SJSA1 (cell line): ENCODE data around the gene ADCK2. TPM values are rescaled to one million over a fixed set of nuclear protein-coding genes. Genes with fewer than 3 reads are reported as not detected.
"Not testable (repeated sequence)": the region's sequence is repeated elsewhere in the genome, so short reads cannot be mapped to it uniquely, and the experiment has no call there.

Source experiments
- DNase-seq, 2 experiments: peaks; one replicate each; pipeline ENCODE4 v3.0.0-alpha.2; 2015 to 2020; ENCODE audit warnings: low spot score in 2 of 2, low read depth in 1 of 2
- H3K27ac ChIP-seq: fragments of 250-450 bp; sonication (Bioruptor Pico); 2 replicates; pipeline ENCODE4 v1.5.1; 2020; ENCODE audit warnings: mild to moderate bottlenecking, moderate library complexity
- H3K27me3 ChIP-seq: fragments of 250-450 bp; sonication (Bioruptor Pico); replicated peaks from 2 replicates; pipeline ENCODE4 v1.5.1; 2020; ENCODE audit warnings: mild to moderate bottlenecking, moderate library complexity
- H3K36me3 ChIP-seq: fragments of 250-450 bp; sonication (Bioruptor Pico); 2 replicates; pipeline ENCODE4 v1.5.1; 2020; ENCODE audit warnings: mild to moderate bottlenecking
- H3K4me1 ChIP-seq: fragments of 250-450 bp; sonication (Bioruptor Pico); replicated peaks from 2 replicates; pipeline ENCODE4 v1.6.1; 2021; ENCODE audit warnings: mild to moderate bottlenecking
- H3K4me3 ChIP-seq: fragments of 250-450 bp; sonication (Bioruptor Pico); 2 replicates; pipeline ENCODE4 v1.5.1; 2020; ENCODE audit warnings: mild to moderate bottlenecking
- H3K9me3 ChIP-seq: fragments of 250-450 bp; sonication (Bioruptor Pico); replicated peaks from 2 replicates; pipeline ENCODE4 v1.5.1; 2020; ENCODE audit warnings: mild to moderate bottlenecking
- total RNA-seq: library from RNA; depleted of rRNA; stranded (reverse); fragments of >200 nt; shearing (Covaris generic); gene quantifications from 2 replicates; pipeline ENCODE4 v1.2.3, GENCODE V29; 2014

Gene ADCK2
- total RNA-seq, 1 experiment from 2014 or later, result 9.6 TPM

- peaks cover 40% of the 10 kb centered on the region for H3K4me1 ChIP-seq
- H3K27ac ChIP-seq, result peak overlapping the region; percentile 86
- no peaks in the 10 kb centered on the region for H3K9me3 ChIP-seq
- peaks cover 4% of the 10 kb centered on the region; the same call in 1 of the 2 replicates for H3K36me3 ChIP-seq
- no peaks in the 10 kb centered on the region for H3K27me3 ChIP-seq
- H3K4me3 ChIP-seq, result peak overlapping the region; percentile 73
- DNase-seq, result peak in 1 of 2 experiments; percentile 62
Measured at GRCh38 chr7:140640060-140640637, 32.6 kb upstream of the ADCK2 start.

- Histone ChIP-seq H3K4me1 (peaks cover 40% of the 10 kb centered on the region), H3K27ac (peak within 1 kb of the TSS; percentile 86), H3K36me3 (peaks cover 4% of the 10 kb centered on the region; the same call in 1 of the 2 replicates), H3K9me3 (no peaks in the 10 kb centered on the region), H3K27me3 (no peaks in the 10 kb centered on the region), H3K4me3 (peak within 1 kb of the TSS; percentile 73)
- peak; percentile 60 to 66 for DNase-seq
Measured at GRCh38 chr7:140640727-140641523, 31.8 kb upstream of the ADCK2 start, which contains the start of gene DENND2A. Gene DENND2A (minus strand): TSS chr7:140640813. CDS start chr7:140602397, 38,416 bp downstream.

DNA sequence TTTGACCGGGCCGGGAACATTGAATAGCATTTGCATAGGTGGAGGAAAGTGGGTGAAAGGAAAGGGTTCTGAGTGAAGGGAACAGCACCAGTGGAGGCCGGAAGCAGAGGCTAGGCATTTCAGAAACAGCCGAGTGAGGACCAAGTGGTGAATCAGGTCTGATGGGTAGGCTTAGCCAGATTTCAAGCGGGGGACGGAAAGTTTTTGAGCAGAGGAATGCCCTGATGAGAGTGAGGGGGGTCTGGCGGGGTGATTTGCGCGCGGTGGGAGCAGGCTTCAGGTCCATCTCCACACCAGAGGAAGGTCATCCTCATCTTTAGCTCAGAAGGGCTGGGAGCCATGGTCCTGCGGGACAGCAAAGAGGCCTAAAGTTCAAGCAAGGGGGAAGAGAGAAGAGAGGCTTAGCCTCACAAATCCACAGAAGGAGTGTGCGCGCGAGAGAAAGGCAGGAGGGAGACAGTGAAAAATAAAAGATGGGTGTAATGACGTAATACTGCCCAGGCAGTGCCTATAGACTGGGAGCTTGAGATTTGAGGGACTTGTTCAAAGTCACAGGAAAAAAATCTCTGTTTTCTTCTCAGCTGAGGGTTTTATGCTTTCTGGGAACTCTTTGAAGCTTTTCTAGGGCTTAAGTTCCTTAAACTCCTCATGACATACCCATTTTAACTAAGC, 31.1 kb upstream of the ADCK2 start:
- H3K4me3 ChIP-seq, result peak overlapping the region; percentile 73; the same call in 1 of the 2 replicates
- H3K27me3 ChIP-seq, result no peaks in the 10 kb centered on the region
- no peaks in the 10 kb centered on the region for H3K9me3 ChIP-seq
- H3K36me3 ChIP-seq, result peaks cover 4% of the 10 kb centered on the region; the same call in 1 of the 2 replicates
- no peak overlapping the region for H3K27ac ChIP-seq
- DNase-seq, result no peak
- H3K4me1 ChIP-seq, result peaks cover 42% of the 10 kb centered on the region

GRCh38 chr7:140643416-140643815, 29.3 kb upstream of the ADCK2 start:
- DNase-seq, result no peak
- Histone ChIP-seq H3K9me3 (no peaks in the 10 kb centered on the region), H3K4me1 (peaks cover 35% of the 10 kb centered on the region), H3K27ac (no peak overlapping the region), H3K36me3 (peaks cover 4% of the 10 kb centered on the region; the same call in 1 of the 2 replicates), H3K4me3 (no peak overlapping the region), H3K27me3 (no peaks in the 10 kb centered on the region)

DNA sequence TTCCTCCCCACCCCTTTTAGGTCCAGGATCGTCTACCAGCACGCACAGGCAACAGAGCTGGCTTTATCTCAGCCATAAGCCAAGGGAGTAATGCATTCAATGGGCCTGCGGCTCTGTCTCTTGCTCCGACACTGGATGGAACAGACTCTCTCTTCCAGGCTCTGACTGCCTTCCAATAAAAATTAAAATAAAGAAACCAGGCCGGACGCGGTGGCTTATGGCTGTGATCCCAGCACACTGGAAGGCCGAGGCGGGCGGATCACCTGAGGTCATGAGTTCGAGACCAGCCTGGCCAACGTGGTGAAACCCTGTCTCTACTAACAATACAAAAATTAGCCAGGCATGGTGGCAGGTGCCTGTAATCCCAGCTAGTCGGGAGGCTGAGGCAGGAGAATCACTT, 28.0 kb upstream of the ADCK2 start:
- H3K9me3 ChIP-seq, H3K36me3 ChIP-seq, DNase-seq, H3K27me3 ChIP-seq, H3K4me3 ChIP-seq, H3K27ac ChIP-seq: not testable (repeated sequence)
- peaks cover 31% of the 10 kb centered on the region for H3K4me1 ChIP-seq

DNA sequence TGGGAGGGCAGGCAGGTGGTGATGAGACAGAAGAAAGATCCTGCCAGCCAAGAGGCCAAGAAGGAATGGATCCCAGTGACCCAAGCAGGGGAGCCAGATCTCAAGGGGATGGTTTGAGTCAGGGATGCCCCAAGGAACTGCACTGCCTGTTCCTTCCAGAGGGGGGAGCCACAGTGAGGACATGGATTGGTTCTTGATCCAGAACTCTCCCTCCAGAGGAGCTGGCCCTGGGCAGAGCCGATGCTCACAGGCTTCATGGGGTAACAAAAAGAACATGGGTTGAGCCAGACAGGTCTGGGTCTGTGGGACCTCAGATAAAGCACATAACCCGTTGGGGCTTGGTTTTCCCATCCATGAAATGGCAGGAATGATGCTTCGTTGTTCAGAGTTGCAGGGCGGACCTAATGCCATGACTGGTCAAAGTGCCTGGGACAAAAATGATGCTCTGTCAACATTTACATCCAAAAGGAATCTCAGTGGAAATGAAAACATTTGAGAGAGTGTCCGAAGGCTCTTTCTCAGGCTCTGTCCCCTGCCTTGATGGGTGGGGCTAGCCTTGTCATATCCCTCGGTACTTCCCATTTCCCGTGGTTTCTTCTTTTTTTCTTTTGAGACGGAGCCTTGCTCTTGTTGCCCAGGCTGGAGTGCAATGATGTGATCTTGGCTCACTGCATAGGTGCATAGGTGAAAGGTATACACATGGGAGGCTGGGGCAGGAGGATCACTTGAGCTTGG, 27.4 kb upstream of the ADCK2 start:
- no peak for DNase-seq
- H3K27ac ChIP-seq, result no peak overlapping the region
- no peaks in the 10 kb centered on the region for H3K9me3 ChIP-seq
- no peaks in the 10 kb centered on the region for H3K36me3 ChIP-seq
- H3K4me1 ChIP-seq, result peaks cover 33% of the 10 kb centered on the region
- H3K4me3 ChIP-seq, result no peak overlapping the region
- H3K27me3 ChIP-seq, result no peaks in the 10 kb centered on the region

- Histone ChIP-seq H3K4me3 (no peak overlapping the region), H3K27ac (no peak overlapping the region), H3K27me3 (no peaks in the 10 kb centered on the region), H3K4me1 (peaks cover 25% of the 10 kb centered on the region), H3K36me3 (no peaks in the 10 kb centered on the region), H3K9me3 (no peaks in the 10 kb centered on the region)
- peak; percentile 75 to 84 for DNase-seq
Measured at GRCh38 chr7:140646931-140647647, 25.7 kb upstream of the ADCK2 start.

GRCh38 chr7:140649556-140650205, 23.1 kb upstream of the ADCK2 start:
- Histone ChIP-seq H3K27ac (no peak overlapping the region), H3K4me3 (no peak overlapping the region), H3K36me3 (no peaks in the 10 kb centered on the region), H3K9me3 (no peaks in the 10 kb centered on the region), H3K27me3 (no peaks in the 10 kb centered on the region), H3K4me1 (peaks cover 28% of the 10 kb centered on the region)
- no peak for DNase-seq

DNA sequence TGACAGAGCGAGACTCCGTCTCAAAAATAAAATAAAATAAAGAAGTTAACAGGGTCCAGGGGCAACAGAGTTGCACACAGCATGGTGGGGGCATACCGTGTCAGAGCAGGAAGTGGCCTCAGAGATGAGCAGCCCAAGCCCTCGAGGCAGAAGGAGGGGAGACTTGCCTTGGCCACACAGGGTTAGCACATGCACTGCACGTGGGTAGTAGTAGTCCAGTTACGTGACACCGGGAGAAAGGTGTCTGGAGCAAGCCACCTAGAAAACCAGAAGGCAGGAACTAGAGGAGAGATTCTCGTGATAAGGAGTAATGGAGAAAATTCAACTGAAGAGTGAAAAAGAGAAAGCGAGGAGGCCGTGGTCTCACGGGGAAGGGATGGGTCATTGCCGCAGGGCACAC, 22.4 kb upstream of the ADCK2 start:
- no peaks in the 10 kb centered on the region for H3K27me3 ChIP-seq
- no peak overlapping the region for H3K4me3 ChIP-seq
- H3K27ac ChIP-seq, result no peak overlapping the region
- H3K36me3 ChIP-seq, result no peaks in the 10 kb centered on the region
- DNase-seq, result no peak
- peaks cover 28% of the 10 kb centered on the region for H3K4me1 ChIP-seq
- no peaks in the 10 kb centered on the region for H3K9me3 ChIP-seq

- no peaks in the 10 kb centered on the region for H3K9me3 ChIP-seq
- peaks cover 25% of the 10 kb centered on the region for H3K4me1 ChIP-seq
- H3K27ac ChIP-seq, result no peak overlapping the region
- H3K27me3 ChIP-seq, result no peaks in the 10 kb centered on the region
- no peak overlapping the region for H3K4me3 ChIP-seq
- no peaks in the 10 kb centered on the region for H3K36me3 ChIP-seq
- peak; percentile 57 to 74 for DNase-seq
Measured at GRCh38 chr7:140653319-140654108, 19.2 kb upstream of the ADCK2 start.

GRCh38 chr7:140654109-140654387, 18.7 kb upstream of the ADCK2 start:
- no peaks in the 10 kb centered on the region for H3K36me3 ChIP-seq
- no peak for DNase-seq
- H3K9me3 ChIP-seq, result no peaks in the 10 kb centered on the region
- no peak overlapping the region for H3K27ac ChIP-seq
- H3K4me3 ChIP-seq, result no peak overlapping the region
- peaks cover 24% of the 10 kb centered on the region for H3K4me1 ChIP-seq
- no peaks in the 10 kb centered on the region for H3K27me3 ChIP-seq

DNA sequence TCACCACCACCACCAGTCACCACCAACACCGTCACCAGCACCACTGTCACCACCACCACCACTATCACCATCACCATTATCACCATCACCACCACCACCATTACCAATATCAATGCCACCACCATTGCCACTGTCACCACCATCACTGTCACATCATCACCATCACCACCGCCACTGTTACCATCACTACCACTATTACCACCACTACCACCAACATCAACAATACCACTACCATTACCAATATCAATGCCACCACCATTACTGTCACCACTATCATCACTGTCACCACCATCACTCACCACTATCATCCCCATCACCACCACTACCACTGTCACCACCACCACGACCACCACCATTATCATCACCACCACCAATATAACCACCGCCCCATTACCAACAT, 18.1 kb upstream of the ADCK2 start:
- Histone ChIP-seq H3K27ac (no peak overlapping the region), H3K36me3 (no peaks in the 10 kb centered on the region), H3K9me3 (no peaks in the 10 kb centered on the region), H3K4me3 (no peak overlapping the region), H3K27me3 (no peaks in the 10 kb centered on the region), H3K4me1 (peaks cover 18% of the 10 kb centered on the region)
- no peak for DNase-seq
